Measurements from ENCODE around the gene TBC1D22A.
"Not testable (repeated sequence)": the region's sequence is repeated elsewhere in the genome, so short reads cannot be mapped to it uniquely, and the experiment has no call there.

Gene TBC1D22A

DNA sequence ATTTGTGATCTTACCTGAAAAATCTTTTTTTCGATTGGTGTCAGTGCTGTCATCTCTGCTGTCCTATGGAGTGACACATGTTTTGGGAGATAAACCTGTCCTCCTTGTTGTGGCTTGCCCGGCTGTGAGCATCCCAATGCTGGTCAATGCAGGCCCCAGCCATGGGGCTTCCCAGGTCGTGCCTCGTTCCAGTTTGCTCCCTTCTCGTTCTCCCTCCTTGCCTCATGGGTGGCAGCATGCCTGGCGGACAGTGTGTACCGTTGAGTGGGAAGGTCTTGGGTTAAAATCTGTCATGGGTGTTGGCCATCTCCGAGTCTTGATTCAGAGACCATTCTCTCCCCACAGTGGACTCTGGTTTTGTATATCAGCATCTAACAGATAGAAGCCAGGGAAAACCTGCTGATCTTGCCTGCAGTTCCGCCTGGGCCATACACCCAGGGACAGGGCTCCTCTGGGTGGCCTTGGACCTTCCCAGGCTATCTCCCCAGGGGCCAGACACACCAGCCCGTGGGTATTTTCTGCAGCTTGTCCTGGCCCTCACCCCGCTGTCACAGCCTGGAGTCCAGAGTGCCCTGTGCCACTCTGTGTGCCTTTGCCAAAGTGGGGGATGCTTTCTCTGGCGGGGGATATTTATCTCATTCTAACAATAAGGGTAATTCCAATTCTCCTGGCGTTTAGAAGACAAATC lies 208.1 kb downstream of the TBC1D22A start:
- no peak overlapping the region for H2AFZ ChIP-seq (ENCODE audit: low read depth, low read length)
- no peaks in the 10 kb centered on the region for H3K9me3 ChIP-seq (ENCODE audit: low read length)
- no peaks in the 10 kb centered on the region for H3K27me3 ChIP-seq (ENCODE audit: insufficient read depth, low read length)
- H3K4me3 ChIP-seq (ENCODE audit: low read length) = no peak overlapping the region
- H3K36me3 ChIP-seq (ENCODE audit: insufficient read depth, low read length) = peaks cover 5% of the 10 kb centered on the region
- peaks cover 7% of the 10 kb centered on the region for H3K4me1 ChIP-seq (ENCODE audit: insufficient read depth, low read length)

DNA sequence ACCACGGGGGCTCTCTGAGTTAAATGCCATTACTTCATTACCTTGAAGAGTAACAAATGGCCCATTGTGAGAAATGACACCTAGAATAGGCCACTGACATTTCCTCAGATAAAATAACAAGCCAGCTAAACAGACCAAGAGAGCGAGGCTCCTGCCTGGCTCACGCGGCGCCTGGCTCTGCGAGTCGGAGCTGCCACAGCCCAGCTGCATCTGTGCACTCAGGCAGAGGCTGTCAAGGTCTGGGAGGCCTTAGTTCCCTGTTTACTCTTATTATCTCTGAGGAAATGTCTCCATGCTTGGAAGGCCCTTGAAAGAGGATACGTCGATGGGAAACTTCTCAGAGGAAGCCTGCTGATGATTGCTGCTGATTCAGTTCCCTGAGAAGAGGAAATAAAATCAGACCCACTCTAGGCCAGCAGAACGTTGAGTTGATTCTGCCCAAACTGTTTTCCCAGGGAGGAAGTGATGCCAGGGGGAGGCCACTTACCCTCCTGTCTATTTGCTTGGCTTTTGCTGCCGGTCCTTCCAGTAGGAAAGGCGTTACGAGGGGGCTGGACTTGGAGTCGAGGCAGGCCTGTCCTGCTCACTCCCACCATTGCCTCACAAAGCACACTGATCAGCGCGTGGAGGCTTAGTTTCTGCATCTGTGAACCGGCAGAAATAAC lies 208.8 kb downstream of the TBC1D22A start:
- no peak overlapping the region for H2AFZ ChIP-seq (ENCODE audit: low read depth, low read length)
- no peaks in the 10 kb centered on the region for H3K27me3 ChIP-seq (ENCODE audit: insufficient read depth, low read length)
- no peaks in the 10 kb centered on the region for H3K9me3 ChIP-seq (ENCODE audit: low read length)
- no peak overlapping the region for H3K4me3 ChIP-seq (ENCODE audit: low read length)
- peaks cover 7% of the 10 kb centered on the region for H3K4me1 ChIP-seq (ENCODE audit: insufficient read depth, low read length)
- peaks cover 5% of the 10 kb centered on the region for H3K36me3 ChIP-seq (ENCODE audit: insufficient read depth, low read length)

DNA sequence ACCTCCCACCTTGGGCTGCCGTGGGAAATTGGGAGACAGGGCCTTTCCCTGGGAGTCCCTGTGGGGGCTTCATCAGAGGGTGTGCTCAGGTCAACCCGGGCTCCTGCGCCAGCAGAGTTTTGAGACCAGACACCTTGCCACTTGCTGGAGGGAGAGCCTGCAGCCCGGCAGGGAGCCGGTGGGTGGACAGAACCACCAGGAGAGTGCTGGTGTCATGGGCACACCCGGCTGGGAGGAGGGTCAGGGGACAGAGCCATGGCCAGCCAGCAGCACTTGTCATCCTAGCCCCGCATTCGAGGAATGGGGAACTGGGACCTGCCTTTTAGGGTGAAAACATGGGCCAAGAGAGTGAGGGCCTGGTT lies 209.3 kb downstream of the TBC1D22A start:
- no peak overlapping the region for H2AFZ ChIP-seq (ENCODE audit: low read depth, low read length)
- no peaks in the 10 kb centered on the region for H3K27me3 ChIP-seq (ENCODE audit: insufficient read depth, low read length)
- no peak overlapping the region for H3K4me3 ChIP-seq (ENCODE audit: low read length)
- peaks cover 7% of the 10 kb centered on the region for H3K4me1 ChIP-seq (ENCODE audit: insufficient read depth, low read length)
- no peaks in the 10 kb centered on the region for H3K9me3 ChIP-seq (ENCODE audit: low read length)
- peaks cover 5% of the 10 kb centered on the region for H3K36me3 ChIP-seq (ENCODE audit: insufficient read depth, low read length)

DNA sequence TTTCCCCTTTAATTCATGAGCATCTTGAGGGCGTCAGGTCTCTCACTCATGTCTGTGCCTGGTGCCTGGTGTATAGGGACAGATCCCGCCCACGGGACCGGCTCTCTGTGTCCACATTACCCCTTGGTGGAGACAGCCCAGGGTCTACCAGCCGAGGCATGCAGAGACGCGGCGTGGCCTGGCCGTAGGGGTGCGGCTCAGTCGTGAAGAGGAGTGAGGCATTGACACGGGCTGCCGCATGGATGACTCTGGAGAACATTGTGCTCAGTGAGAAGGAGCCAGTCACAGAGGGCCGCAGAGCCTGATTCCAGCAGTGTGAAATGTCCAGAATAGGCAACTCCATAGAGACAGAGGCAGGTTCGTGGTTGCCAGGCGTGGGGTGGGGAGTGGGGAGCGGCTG lies 209.8 kb downstream of the TBC1D22A start:
- Histone ChIP-seq H3K4me1 (ENCODE audit: insufficient read depth, low read length) (peaks cover 7% of the 10 kb centered on the region), H3K36me3 (ENCODE audit: insufficient read depth, low read length) (peaks cover 5% of the 10 kb centered on the region), H3K9me3 (ENCODE audit: low read length) (no peaks in the 10 kb centered on the region), H3K4me3 (ENCODE audit: low read length) (no peak overlapping the region), H2AFZ (ENCODE audit: low read depth, low read length) (no peak overlapping the region), H3K27me3 (ENCODE audit: insufficient read depth, low read length) (no peaks in the 10 kb centered on the region)

DNA sequence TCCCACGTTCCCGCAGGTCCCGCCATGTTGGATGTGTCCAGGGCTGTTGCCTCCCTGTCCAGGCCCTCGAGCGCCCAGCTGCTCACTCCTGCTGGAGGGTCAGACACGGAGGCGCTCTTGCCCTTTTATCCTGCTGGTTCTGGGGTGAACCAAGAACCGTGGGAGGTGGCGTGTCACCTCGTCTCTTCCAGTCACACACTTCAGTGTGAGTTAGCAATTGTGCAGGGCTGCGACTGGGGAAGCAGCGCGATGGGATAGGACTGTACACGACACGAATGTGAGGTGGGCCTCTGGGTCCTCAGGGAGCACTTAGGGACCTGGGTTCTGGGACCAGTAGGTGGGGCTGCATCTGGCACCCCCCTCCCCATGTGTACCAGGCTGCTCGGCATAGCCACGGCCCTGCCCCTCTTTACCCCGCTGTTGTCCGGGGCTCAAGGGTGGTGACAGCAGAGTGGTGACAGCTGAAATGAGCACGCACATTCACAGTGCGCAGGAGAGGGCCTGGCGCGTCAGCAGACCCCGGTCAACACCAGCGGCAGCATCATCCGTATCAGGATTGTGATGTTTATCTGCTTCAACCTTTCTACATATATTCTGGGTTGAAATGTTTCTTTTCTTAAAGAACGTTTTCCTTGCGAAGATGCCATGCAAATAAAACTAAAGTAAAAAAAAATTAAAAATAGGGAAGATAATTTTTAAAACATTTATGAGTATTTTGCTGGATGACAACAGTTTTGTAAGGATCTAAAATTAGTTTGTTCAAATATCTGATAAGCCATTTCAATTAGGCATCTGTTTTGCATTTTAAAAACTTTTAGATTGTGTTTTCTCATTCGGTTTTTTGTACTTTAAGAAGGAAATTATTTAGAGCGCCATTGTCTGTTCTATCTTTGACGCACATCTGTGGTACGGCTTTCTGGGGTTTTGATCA lies 210.7 kb downstream of the TBC1D22A start:
- H3K4me3 ChIP-seq (ENCODE audit: low read length) = no peak overlapping the region
- no peaks in the 10 kb centered on the region for H3K27me3 ChIP-seq (ENCODE audit: insufficient read depth, low read length)
- peaks cover 7% of the 10 kb centered on the region for H3K4me1 ChIP-seq (ENCODE audit: insufficient read depth, low read length)
- H3K9me3 ChIP-seq (ENCODE audit: low read length) = no peaks in the 10 kb centered on the region
- no peak overlapping the region for H2AFZ ChIP-seq (ENCODE audit: low read depth, low read length)
- peaks cover 6% of the 10 kb centered on the region for H3K36me3 ChIP-seq (ENCODE audit: insufficient read depth, low read length)

DNA sequence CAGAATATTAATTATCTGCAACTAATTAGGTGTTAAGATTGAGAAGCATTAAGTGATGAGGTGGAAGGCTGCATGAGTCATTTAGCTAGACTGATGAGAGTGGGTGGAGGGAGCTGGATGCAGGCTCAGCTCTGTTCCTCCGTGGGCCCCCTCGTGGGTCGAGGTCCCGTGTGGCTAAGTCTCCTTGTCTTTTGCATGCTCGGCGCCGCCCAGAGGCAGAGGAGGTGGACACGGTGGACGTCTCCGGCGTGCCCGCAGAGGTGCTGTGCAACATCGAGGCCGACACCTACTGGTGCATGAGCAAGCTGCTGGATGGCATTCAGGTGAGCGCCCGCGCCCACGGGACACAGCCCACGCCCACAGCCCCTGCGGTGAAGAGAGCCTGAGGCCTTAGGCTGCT lies 211.6 kb downstream of the TBC1D22A start:
- no peaks in the 10 kb centered on the region for H3K27me3 ChIP-seq (ENCODE audit: insufficient read depth, low read length)
- H2AFZ ChIP-seq (ENCODE audit: low read depth, low read length) = no peak overlapping the region
- H3K36me3 ChIP-seq (ENCODE audit: insufficient read depth, low read length) = peaks cover 6% of the 10 kb centered on the region
- H3K4me3 ChIP-seq (ENCODE audit: low read length) = no peak overlapping the region
- no peaks in the 10 kb centered on the region for H3K9me3 ChIP-seq (ENCODE audit: low read length)
- H3K4me1 ChIP-seq (ENCODE audit: insufficient read depth, low read length) = peaks cover 7% of the 10 kb centered on the region

DNA sequence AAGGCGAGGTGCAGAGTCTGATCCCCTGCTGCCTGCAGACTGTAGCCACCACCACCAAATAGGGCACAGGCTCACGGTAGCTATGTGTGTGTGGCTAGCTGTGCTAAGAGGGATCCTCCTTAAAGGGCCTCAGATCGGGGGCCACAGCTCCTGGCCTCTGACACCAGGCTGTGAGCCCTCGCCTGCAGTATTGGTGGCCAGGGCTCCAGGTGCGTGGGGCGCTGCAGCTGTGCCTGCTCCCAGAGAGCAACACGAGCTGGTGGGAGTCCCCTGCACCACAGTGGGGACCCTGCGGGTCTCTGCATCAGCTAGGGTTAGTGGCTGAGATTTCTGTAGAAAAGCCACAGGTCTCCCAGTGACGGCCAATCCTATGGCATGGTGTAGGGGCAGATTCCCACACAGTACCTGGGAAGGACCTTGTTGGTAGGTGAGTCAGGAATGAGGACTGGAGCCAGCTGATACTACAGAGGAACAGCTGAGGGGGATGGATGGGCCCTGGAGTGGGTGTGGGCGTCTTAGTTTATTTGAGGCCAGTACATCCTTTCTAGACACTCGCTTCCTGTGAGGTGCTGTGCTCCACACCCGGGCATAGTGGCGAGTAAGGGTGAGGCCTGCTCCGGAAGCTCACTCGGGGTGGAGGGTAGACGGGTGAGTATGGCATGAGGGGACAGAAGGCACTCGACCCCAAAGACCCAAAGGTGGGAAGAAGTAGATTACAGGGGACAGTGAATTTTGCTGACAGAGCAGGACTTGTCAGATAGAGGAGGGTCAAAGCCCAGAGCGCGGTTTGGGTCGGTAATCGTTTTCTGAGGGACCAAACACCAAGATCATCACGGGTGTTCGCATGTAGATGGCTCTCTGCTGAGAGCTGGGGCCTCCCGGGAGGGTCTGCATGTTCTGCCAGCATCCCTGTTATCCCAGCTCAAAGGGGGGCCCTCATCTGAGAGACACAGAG lies 212.5 kb downstream of the TBC1D22A start:
- peaks cover 7% of the 10 kb centered on the region for H3K4me1 ChIP-seq (ENCODE audit: insufficient read depth, low read length)
- H2AFZ ChIP-seq (ENCODE audit: low read depth, low read length) = no peak overlapping the region
- peaks cover 7% of the 10 kb centered on the region for H3K9me3 ChIP-seq (ENCODE audit: low read length)
- H3K27me3 ChIP-seq (ENCODE audit: insufficient read depth, low read length) = no peaks in the 10 kb centered on the region
- H3K36me3 ChIP-seq (ENCODE audit: insufficient read depth, low read length) = peaks cover 6% of the 10 kb centered on the region
- no peak overlapping the region for H3K4me3 ChIP-seq (ENCODE audit: low read length)

DNA sequence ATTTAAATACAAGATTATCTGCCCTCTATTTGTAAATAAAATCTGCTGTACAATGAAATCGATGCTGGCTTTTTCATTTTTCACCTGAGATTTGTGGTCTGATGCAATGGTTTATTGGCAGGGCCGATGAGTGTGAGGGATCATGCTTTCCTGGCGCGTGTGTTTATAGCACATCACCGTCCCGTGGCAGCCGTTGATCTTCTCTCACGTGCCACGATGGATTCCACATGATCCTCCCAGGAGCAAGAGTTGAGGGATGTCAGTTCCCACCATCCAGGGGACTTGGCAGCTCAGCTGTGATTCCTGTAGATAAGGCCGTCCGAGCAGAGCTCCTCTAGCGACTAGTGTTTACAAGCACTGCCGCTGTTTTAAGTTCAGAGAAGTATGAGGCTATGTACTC lies 213.7 kb downstream of the TBC1D22A start:
- H3K36me3 ChIP-seq (ENCODE audit: insufficient read depth, low read length) = peaks cover 6% of the 10 kb centered on the region
- peaks cover 8% of the 10 kb centered on the region for H3K9me3 ChIP-seq (ENCODE audit: low read length)
- no peak overlapping the region for H2AFZ ChIP-seq (ENCODE audit: low read depth, low read length)

DNA sequence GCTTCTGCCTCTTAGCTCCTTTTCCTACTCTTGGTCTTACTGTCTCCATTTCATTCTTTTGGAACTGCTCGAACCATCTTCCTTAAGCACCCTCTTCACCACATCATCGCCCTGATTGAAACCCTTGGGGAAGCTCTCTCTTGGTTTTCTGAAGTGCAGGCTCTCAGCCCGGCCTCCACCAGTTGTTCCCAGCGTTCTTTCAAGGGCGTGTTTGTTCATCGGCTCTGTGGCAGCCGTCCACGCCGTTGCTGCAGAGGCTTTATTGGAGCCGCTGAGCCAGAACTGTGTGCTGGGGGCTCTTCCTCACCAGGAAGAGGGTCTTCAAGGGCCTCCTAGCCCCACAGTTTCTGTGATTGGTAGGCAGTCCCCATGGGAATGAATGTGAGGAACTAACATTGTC lies 214.1 kb downstream of the TBC1D22A start:
- Histone ChIP-seq H3K9me3 (ENCODE audit: low read length) (peaks cover 9% of the 10 kb centered on the region), H3K4me1 (ENCODE audit: insufficient read depth, low read length) (peaks cover under 1% of the 10 kb centered on the region), H3K36me3 (ENCODE audit: insufficient read depth, low read length) (peaks cover 6% of the 10 kb centered on the region), H3K27me3 (ENCODE audit: insufficient read depth, low read length) (no peaks in the 10 kb centered on the region), H3K4me3 (ENCODE audit: low read length) (no peak overlapping the region), H2AFZ (ENCODE audit: low read depth, low read length) (no peak overlapping the region)

More for the DNA sequence above, 213.7 kb downstream of the TBC1D22A start:
- no peak overlapping the region for H3K4me3 ChIP-seq (ENCODE audit: low read length)
- peaks cover 5% of the 10 kb centered on the region for H3K4me1 ChIP-seq (ENCODE audit: insufficient read depth, low read length)
- no peaks in the 10 kb centered on the region for H3K27me3 ChIP-seq (ENCODE audit: insufficient read depth, low read length)

DNA sequence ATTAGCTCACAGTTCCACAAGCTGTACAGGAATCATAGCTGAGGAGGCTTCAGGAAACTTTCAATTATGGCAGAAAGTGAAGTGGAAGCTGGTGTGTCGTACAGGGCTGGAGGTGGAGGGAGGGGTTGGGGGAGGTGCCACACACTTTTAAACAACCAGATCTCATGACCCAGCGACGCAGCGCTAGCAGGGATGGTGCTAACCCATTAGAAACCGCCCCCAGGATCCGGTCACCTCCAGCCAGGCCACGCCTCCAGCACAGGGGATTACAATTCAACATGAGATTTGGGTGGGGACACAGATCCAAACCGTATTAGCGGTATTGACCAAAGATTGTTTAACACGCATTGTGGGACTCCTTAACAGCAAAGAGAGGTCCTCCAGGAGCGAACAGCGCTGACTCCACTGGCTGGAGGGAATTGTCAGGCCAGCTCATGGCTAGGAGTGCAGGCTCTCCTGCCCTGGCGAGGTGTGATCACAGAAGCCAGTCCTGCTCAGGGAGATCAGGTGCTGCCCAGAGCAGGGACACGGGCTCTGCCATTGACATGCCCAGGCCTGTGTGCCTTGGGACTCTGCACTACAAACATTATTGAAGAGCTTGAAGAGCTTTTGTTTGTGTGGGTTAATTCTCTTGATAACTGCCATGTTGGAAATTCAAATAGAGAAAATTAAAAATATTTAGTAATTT lies 215.3 kb downstream of the TBC1D22A start:
- peaks cover 6% of the 10 kb centered on the region for H3K36me3 ChIP-seq (ENCODE audit: insufficient read depth, low read length)
- no peaks in the 10 kb centered on the region for H3K27me3 ChIP-seq (ENCODE audit: insufficient read depth, low read length)
- no peaks in the 10 kb centered on the region for H3K4me1 ChIP-seq (ENCODE audit: insufficient read depth, low read length)
- no peak overlapping the region for H2AFZ ChIP-seq (ENCODE audit: low read depth, low read length)
- peaks cover 9% of the 10 kb centered on the region for H3K9me3 ChIP-seq (ENCODE audit: low read length)
- no peak overlapping the region for H3K4me3 ChIP-seq (ENCODE audit: low read length)

DNA sequence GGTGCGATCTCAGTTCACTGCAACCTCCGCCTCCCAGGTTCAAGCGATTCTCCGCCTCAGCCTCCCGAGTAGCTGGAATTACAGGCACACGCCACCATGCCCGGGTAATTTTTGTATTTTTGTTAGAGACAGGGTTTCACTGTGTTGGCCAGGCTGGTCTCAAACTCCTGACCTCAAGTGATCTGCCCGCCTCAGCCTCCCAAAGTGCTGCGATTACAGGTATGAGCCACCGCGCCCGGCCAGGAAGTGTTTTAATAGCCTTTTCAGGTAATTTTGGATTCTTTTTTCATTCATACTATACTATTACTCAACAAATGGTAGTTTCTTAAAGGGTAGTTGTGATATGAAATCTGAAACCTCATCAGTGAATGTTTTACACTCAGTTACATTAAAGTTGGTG lies 216.2 kb downstream of the TBC1D22A start:
- not testable (repeated sequence) for H3K4me1 ChIP-seq (ENCODE audit: insufficient read depth, low read length); H3K9me3 ChIP-seq (ENCODE audit: low read length); H3K36me3 ChIP-seq (ENCODE audit: insufficient read depth, low read length); H2AFZ ChIP-seq (ENCODE audit: low read depth, low read length); H3K4me3 ChIP-seq (ENCODE audit: low read length); H3K27me3 ChIP-seq (ENCODE audit: insufficient read depth, low read length)

DNA sequence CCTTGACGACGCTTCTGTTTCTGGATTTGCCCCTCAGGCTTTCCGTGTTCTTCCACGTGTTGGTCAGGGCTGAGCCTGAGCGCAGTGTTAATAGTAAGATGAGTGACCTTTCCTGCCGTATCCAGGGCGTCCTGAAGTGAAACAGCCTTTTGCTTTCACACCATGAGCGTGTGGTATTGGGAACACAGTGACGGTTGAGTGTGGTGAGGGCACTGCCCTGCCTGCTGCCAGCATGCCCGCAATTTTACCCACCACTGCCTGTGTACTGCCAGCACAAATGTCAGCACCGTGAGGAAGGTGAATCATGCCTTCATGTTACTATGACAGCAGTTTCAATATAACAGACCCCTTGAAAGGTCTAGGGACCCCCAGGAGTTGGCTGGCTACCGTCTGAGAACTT lies 217.1 kb downstream of the TBC1D22A start:
- H3K36me3 ChIP-seq (ENCODE audit: insufficient read depth, low read length) = peaks cover 2% of the 10 kb centered on the region
- H3K27me3 ChIP-seq (ENCODE audit: insufficient read depth, low read length) = no peaks in the 10 kb centered on the region
- H3K4me1 ChIP-seq (ENCODE audit: insufficient read depth, low read length) = no peaks in the 10 kb centered on the region
- H3K9me3 ChIP-seq (ENCODE audit: low read length) = peaks cover 9% of the 10 kb centered on the region
- H2AFZ ChIP-seq (ENCODE audit: low read depth, low read length) = no peak overlapping the region
- no peak overlapping the region for H3K4me3 ChIP-seq (ENCODE audit: low read length)
